HEK293 (cell line): ENCODE measurements around the gene NFKBIZ.

Source experiments
- CTCF ChIA-PET: fragments of 350-600 bp; formaldehyde crosslinking; extraction: SDS; loops from one replicate; lab custom pipeline; 2021; ENCODE audit warnings: antibody characterized with exemption; lab: Yijun Ruan, JAX
- POLR2A ChIA-PET: fragments of 300-600 bp; formaldehyde crosslinking; extraction: SDS; loops from one replicate; lab custom pipeline; 2020; ENCODE audit warnings: antibody characterized with exemption, inconsistent platforms; lab: Yijun Ruan, JAX
- H3K27ac ChIP-seq: fragments of 200-500 bp; sonication (Bioruptor generic); 2 replicates; pipeline ENCODE4 v1.5.1; 2014; ENCODE audit warnings: low read depth, low read length, control low read depth, inconsistent platforms; ENCODE audit errors: extremely low read depth
- H3K36me3 ChIP-seq, 2 experiments: fragments of 200-500 bp in 1 of 2; sonication (Bioruptor generic) in 1 of 2; 1 replicate in 1 of 2; 2 replicates in 1 of 2; pipeline ENCODE4 v1.5.1; 2014 to 2017; ENCODE audit warnings: inconsistent platforms in 2 of 2, low read length in 2 of 2; ENCODE audit not compliant: control insufficient read depth in 2 of 2, insufficient read depth in 1 of 2
- H3K4me1 ChIP-seq: fragments of 200-500 bp; sonication (Bioruptor generic); 2 replicates; pipeline ENCODE4 v1.5.1; 2014; ENCODE audit warnings: mild to moderate bottlenecking, low read length, inconsistent platforms; ENCODE audit not compliant: control insufficient read depth, insufficient read depth
- H3K4me3 ChIP-seq: 2 replicates; pipeline ENCODE4 v1.5.1; 2011; ENCODE audit warnings: low read depth, mild to moderate bottlenecking, control low read depth, low read length, moderate library complexity
- H3K9me3 ChIP-seq: fragments of 200-500 bp; sonication (Bioruptor generic); 2 replicates; pipeline ENCODE4 v1.5.1; 2014; ENCODE audit warnings: low read depth, low read length, inconsistent platforms; ENCODE audit not compliant: control insufficient read depth, insufficient read depth
- GFI1B ChIP-seq: fragments of 450-650 bp; formaldehyde crosslinking; IDR thresholded peaks from 2 replicates; pipeline ENCODE4 v1.5.1; 2016; ENCODE audit warnings: missing biosample characterization, missing genetic modification characterization
- GLIS1 ChIP-seq: fragments of 450-650 bp; formaldehyde crosslinking; IDR thresholded peaks from 2 replicates; pipeline ENCODE4 v1.5.1; 2016; ENCODE audit warnings: missing biosample characterization, missing genetic modification characterization
- KLF1 ChIP-seq: fragments of 450-650 bp; formaldehyde crosslinking; IDR thresholded peaks from 2 replicates; pipeline ENCODE4 v1.5.1; 2016; ENCODE audit warnings: missing biosample characterization, missing genetic modification characterization
- MZF1 ChIP-seq: fragments of 450-650 bp; formaldehyde crosslinking; IDR thresholded peaks from 2 replicates; pipeline ENCODE4 v1.5.1; 2017; ENCODE audit warnings: missing biosample characterization, missing genetic modification characterization, borderline replicate concordance
- OVOL3 ChIP-seq: fragments of 450-650 bp; formaldehyde crosslinking; IDR thresholded peaks from 2 replicates; pipeline ENCODE4 v1.5.1; 2016; ENCODE audit warnings: missing biosample characterization, missing genetic modification characterization
- PBX3 ChIP-seq: sonication (generic); formaldehyde crosslinking; IDR thresholded peaks from 2 replicates; pipeline ENCODE4 v1.8.1; 2022; ENCODE audit warnings: mild to moderate bottlenecking, moderate library complexity, missing genetic modification reagents
- SP7 ChIP-seq: fragments of 450-650 bp; formaldehyde crosslinking; IDR thresholded peaks from 2 replicates; pipeline ENCODE4 v1.5.1; 2016; ENCODE audit warnings: missing biosample characterization, missing genetic modification characterization
- ZBTB20 ChIP-seq: fragments of 450-650 bp; formaldehyde crosslinking; IDR thresholded peaks from 2 replicates; pipeline ENCODE4 v1.5.1; 2016; ENCODE audit warnings: missing biosample characterization, missing genetic modification characterization
- ZNF138 ChIP-seq: fragments of 450-650 bp; formaldehyde crosslinking; IDR thresholded peaks from 2 replicates; pipeline ENCODE4 v1.5.1; 2016; ENCODE audit warnings: missing biosample characterization, missing genetic modification characterization, borderline replicate concordance
- ZNF280D ChIP-seq: fragments of 450-650 bp; formaldehyde crosslinking; IDR thresholded peaks from 2 replicates; pipeline ENCODE4 v1.5.1; 2016; ENCODE audit warnings: missing biosample characterization, missing genetic modification characterization
- ZNF449 ChIP-seq: fragments of 450-650 bp; formaldehyde crosslinking; IDR thresholded peaks from 2 replicates; pipeline ENCODE4 v1.5.1; 2017; ENCODE audit warnings: missing biosample characterization, mild to moderate bottlenecking, missing genetic modification characterization, moderate library complexity
- ZNF558 ChIP-seq: fragments of 450-650 bp; formaldehyde crosslinking; IDR thresholded peaks from 2 replicates; pipeline ENCODE4 v1.5.1; 2016; ENCODE audit warnings: missing biosample characterization, missing genetic modification characterization
- ZNF707 ChIP-seq: fragments of 450-650 bp; formaldehyde crosslinking; IDR thresholded peaks from 2 replicates; pipeline ENCODE4 v1.5.1; 2016; ENCODE audit warnings: missing biosample characterization, missing genetic modification characterization

NFKBIZ gene

GRCh38 chr3:101848754-101849713 is at the start of gene NFKBIZ (continued):
- no peak for TF ChIP-seq ZNF280D (tag by site-specific recombination)
- peak; percentile 27; the same call in 1 of the 2 replicates for TF ChIP-seq GLIS1 (tag by site-specific recombination)
- peak; percentile 68 for TF ChIP-seq KLF1 (tag by site-specific recombination)
- TF ChIP-seq PBX3 (CRISPR knock-in tag) = 0 out of 2 replicates have a peak, but pooled peaks have one; percentile 15
- TF ChIP-seq GFI1B = no peak
- TF ChIP-seq MZF1 (tag by site-specific recombination) = no peak
- peak; percentile 69; the same call in 1 of the 2 replicates for TF ChIP-seq ZBTB20 (tag by site-specific recombination)
- no peak for TF ChIP-seq ZNF449 (tag by site-specific recombination)
- TF ChIP-seq, all 188 proteins: peak for 18

GRCh38 chr3:101801174-101801573 is 48.1 kb upstream of the NFKBIZ start:
- H3K4me1 ChIP-seq = no peaks in the 10 kb centered on the region
- peaks cover 16 to 38% of the 10 kb centered on the region in 2 experiments for H3K36me3 ChIP-seq
- ChIA-PET CTCF (interaction anchor here (0.6 to 4.7 kb wide), 4 partner anchors 11 to 1276 kb away, joined by 3 to 44 read pairs (median 8); no protein-coding TSS in a partner anchor), POLR2A (no interaction called here)
- no peaks in the 10 kb centered on the region for H3K9me3 ChIP-seq
- TF ChIP-seq ZNF138 (tag by site-specific recombination) = no peak
- TF ChIP-seq SP7 (tag by site-specific recombination) = no peak
- no peak overlapping the region for H3K4me3 ChIP-seq
- no peak overlapping the region for H3K27ac ChIP-seq

GRCh38 chr3:101802179-101802578 is 47.1 kb upstream of the NFKBIZ start:
- ChIA-PET POLR2A (no interaction called here), CTCF (interaction anchor here (0.6 to 4.7 kb wide), 20 partner anchors 8 to 1469 kb away, joined by 3 to 44 read pairs (median 4); no protein-coding TSS in a partner anchor)
- Histone ChIP-seq H3K27ac (no peak overlapping the region), H3K4me1 (no peaks in the 10 kb centered on the region), H3K9me3 (no peaks in the 10 kb centered on the region), H3K36me3 (peaks cover 16 to 36% of the 10 kb centered on the region in 2 experiments), H3K4me3 (no peak overlapping the region)
- TF ChIP-seq ZNF707 (tag by site-specific recombination) (no peak), ZNF558 (tag by site-specific recombination) (no peak), OVOL3 (tag by site-specific recombination) (no peak)
